H1 (cell line): ENCODE data around the gene CST6. TPM values are rescaled to one million over a fixed set of nuclear protein-coding genes. Genes with fewer than 3 reads are reported as not detected.
A peak's percentile ranks its signal among the peaks of the same experiment; 100 is the strongest.

Experiments used
- ASH2L ChIP-seq: fragments of 200-600, 300-600 bp; sonication (generic); IDR thresholded peaks from one replicate; pipeline ENCODE4 v1.7.1; 2017; ENCODE audit warnings: low read length
- BACH1 ChIP-seq: IDR thresholded peaks from 2 replicates; pipeline ENCODE4 v1.6.1; 2012; ENCODE audit warnings: low read length, improper control_type of control experiment
- BCL11A ChIP-seq, 2 experiments: IDR thresholded peaks; one replicate each; pipeline ENCODE4 v1.6.1; 2011; ENCODE audit warnings: low read depth in 2 of 2, low read length in 2 of 2, mild to moderate bottlenecking in 2 of 2
- BRCA1 ChIP-seq: IDR thresholded peaks from 2 replicates; pipeline ENCODE4 v1.6.1; 2012; ENCODE audit warnings: low read depth, low read length, improper control_type of control experiment
- CREB1 ChIP-seq: IDR thresholded peaks from 2 replicates; pipeline ENCODE4 v1.6.1; 2012; ENCODE audit warnings: inconsistent platforms
- EGR1 ChIP-seq: IDR thresholded peaks from 2 replicates; pipeline ENCODE4 v1.6.1; 2011; ENCODE audit warnings: low read depth, low read length, borderline replicate concordance
- FOSL1 ChIP-seq: IDR thresholded peaks from 2 replicates; pipeline ENCODE4 v1.6.1; 2011; ENCODE audit warnings: mild to moderate bottlenecking, low read depth, low read length, moderate library complexity; ENCODE audit not compliant: insufficient read depth
- GTF2F1 ChIP-seq: IDR thresholded peaks from 2 replicates; pipeline ENCODE4 v1.6.1; 2012; ENCODE audit warnings: low read depth, low read length, improper control_type of control experiment, borderline replicate concordance
- HDAC2 ChIP-seq, 2 experiments: fragments of 300-600 bp in 1 of 2; sonication (generic) in 1 of 2; IDR thresholded peaks; 2 replicates each; pipeline ENCODE4 v1.6.1; 2011 to 2012; ENCODE audit warnings: low read depth in 2 of 2, low read length in 2 of 2, mild to moderate bottlenecking in 2 of 2, moderate library complexity in 2 of 2, borderline replicate concordance in 1 of 2, inconsistent platforms in 1 of 2
- NRF1 ChIP-seq: IDR thresholded peaks from 2 replicates; pipeline ENCODE4 v1.6.1; 2011; ENCODE audit warnings: mild to moderate bottlenecking, low read depth, low read length, improper control_type of control experiment
- PHF8 ChIP-seq: fragments of 200-600 bp; sonication (generic); conservative IDR thresholded peaks from 2 replicates; pipeline ENCODE4 v1.7.1; 2012; ENCODE audit warnings: low read depth, mild to moderate bottlenecking, inconsistent platforms, low read length, moderate library complexity
- POLR2AphosphoS5 ChIP-seq: IDR thresholded peaks from 2 replicates; pipeline ENCODE4 v1.6.1; 2011; ENCODE audit warnings: low read depth, low read length
- RFX5 ChIP-seq: IDR thresholded peaks from 2 replicates; pipeline ENCODE4 v1.6.1; 2011; ENCODE audit warnings: low read depth, low read length, improper control_type of control experiment, borderline replicate concordance
- SIN3A ChIP-seq, 2 experiments: IDR thresholded peaks in 1 of 2; conservative IDR thresholded peaks in 1 of 2; 2 replicates each; pipeline ENCODE4 v1.6.1; 2011 to 2012; ENCODE audit warnings: low read length in 2 of 2, improper control_type of control experiment in 1 of 2, low read depth in 1 of 2, mild to moderate bottlenecking in 1 of 2
- SP1 ChIP-seq: IDR thresholded peaks from 2 replicates; pipeline ENCODE4 v1.6.1; 2011; ENCODE audit warnings: low read depth, low read length
- SRF ChIP-seq: IDR thresholded peaks from 2 replicates; pipeline ENCODE4 v1.6.1; 2011; ENCODE audit warnings: mild to moderate bottlenecking, low read depth, low read length, moderate library complexity
- TAF1 ChIP-seq: IDR thresholded peaks from 2 replicates; pipeline ENCODE4 v1.6.1; 2011; ENCODE audit warnings: mild to moderate bottlenecking, low read depth, low read length
- YY1 ChIP-seq: IDR thresholded peaks from 2 replicates; pipeline ENCODE4 v1.6.1; 2011; ENCODE audit warnings: low read depth, mild to moderate bottlenecking, low read length
- polyA plus RNA-seq, 7 experiments: library from polyadenylated mRNA; depleted of rRNA in 3 of 7; stranded (reverse) in 5 of 7; unstranded in 2 of 7; fragments of >200 nt in 5 of 7; fragments of 200-250 nt in 2 of 7; gene quantifications; 1 replicate in 5 of 7; 2 replicates in 1 of 7; 4 replicates in 1 of 7; pipeline versions ENCODE4 v1.2.1 to v1.2.3, GENCODE V29; 2011 to 2013; ENCODE audit warnings: missing spikeins in 2 of 7, mixed read lengths in 2 of 7
- total RNA-seq: library from RNA; stranded (reverse); fragmentation: NEBNext Ultra II Directional; extraction: Animal tissue kit (Norgen Biotek cat#: 25700); gene quantifications from 2 replicates; pipeline ENCODE4 v1.2.1, GENCODE V29; 2021
- TF ChIP-seq, protein P1 (sequence below): IDR thresholded peaks from 2 replicates; pipeline ENCODE4 v1.6.1; 2012; ENCODE audit warnings: low read length, inconsistent platforms
- TF ChIP-seq, protein P2 (sequence below): IDR thresholded peaks from 2 replicates; pipeline ENCODE4 v1.6.1; 2012; ENCODE audit warnings: inconsistent platforms
- TF ChIP-seq, protein P3 (sequence below): IDR thresholded peaks from 2 replicates; pipeline ENCODE4 v1.6.1; 2011; ENCODE audit warnings: low read depth, mild to moderate bottlenecking, low read length; ENCODE audit not compliant: insufficient read depth

The CST6 gene
- total and polyA plus RNA-seq, 2 of the 8 experiments (the other 6 are each of a cell fraction or from before 2014, with no cell fraction given), result 1.6 to 7.6 TPM

DNA sequence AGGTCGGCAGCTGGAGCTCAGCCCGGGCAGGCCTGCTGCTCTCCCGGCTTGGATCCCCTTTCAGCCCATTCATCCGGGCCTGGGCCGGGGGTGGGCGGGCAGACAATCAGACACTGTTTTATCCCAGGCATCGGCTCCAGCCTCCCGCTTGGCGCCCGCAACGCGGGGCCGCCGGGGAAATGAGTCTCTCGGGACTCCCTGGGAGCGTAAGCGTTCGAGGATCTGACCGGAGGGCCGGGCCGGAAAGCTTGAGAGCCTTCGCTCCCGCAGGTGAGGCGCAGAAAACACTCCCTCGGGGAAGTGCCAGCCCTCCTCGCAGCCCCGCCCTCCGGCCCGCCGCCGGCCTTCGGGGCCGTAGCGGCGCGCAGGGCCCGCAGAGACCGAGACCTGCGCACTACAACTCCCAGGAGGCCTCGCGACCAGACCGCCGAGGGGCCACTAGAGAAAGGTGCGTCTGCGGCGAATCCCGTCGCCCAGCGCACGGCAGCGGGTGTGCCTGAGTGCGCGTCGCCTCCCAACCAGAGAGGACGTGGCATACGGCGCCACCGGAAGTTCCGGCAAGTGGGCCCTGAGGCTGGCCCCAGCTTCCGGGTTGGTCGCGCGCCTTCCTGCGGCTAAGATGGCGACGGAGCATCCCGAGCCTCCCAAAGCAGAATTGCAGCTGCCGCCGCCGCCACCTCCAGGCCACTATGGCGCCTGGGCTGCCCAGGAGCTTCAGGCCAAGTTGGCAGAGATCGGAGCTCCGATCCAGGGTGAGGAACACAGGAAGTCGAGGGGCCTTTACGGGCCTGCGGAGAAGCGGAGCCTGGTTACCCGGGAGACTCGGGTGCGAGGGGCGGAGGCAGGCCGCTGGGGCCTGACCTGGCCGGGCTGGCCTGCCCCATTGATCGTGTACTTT lies 40.2 kb downstream of the CST6 start, which contains the start of gene SF3B2 (continued):
- TF ChIP-seq, protein P1, sequence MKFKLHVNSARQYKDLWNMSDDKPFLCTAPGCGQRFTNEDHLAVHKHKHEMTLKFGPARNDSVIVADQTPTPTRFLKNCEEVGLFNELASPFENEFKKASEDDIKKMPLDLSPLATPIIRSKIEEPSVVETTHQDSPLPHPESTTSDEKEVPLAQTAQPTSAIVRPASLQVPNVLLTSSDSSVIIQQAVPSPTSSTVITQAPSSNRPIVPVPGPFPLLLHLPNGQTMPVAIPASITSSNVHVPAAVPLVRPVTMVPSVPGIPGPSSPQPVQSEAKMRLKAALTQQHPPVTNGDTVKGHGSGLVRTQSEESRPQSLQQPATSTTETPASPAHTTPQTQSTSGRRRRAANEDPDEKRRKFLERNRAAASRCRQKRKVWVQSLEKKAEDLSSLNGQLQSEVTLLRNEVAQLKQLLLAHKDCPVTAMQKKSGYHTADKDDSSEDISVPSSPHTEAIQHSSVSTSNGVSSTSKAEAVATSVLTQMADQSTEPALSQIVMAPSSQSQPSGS, result 0 out of 2 replicates have a peak, but pooled peaks have one; percentile 8
- TF ChIP-seq EGR1 (no peak), SIN3A (conservative IDR thresholded peaks at IDR 0.05 in 1 of 2, IDR thresholded peaks at IDR 0.05 in 1 of 2; ENCODE audit: low read depth in 1 of 2, low read length in 2 of 2) (peak in 1 of 2 experiments; percentile 78; a peak in 2 of 4 replicates), POLR2AphosphoS5 (peak; percentile 46; the same call in 1 of the 2 replicates), RFX5 (no peak), BRCA1 (no peak), SRF (0 out of 2 replicates have a peak, but pooled peaks have one; percentile 27), HDAC2 (IDR thresholded peaks at IDR 0.05; ENCODE audit: borderline replicate concordance in 1 of 2, low read depth in 2 of 2, low read length in 2 of 2) (0 out of 4 replicates have a peak, but pooled peaks of 1 of the 2 experiments have one; percentile 78), SP1 (peak; percentile 18; the same call in 1 of the 2 replicates), FOSL1 (no peak), PHF8 (peak; percentile 95), BCL11A (IDR thresholded peaks at IDR 0.05; ENCODE audit: low read depth in 2 of 2, low read length in 2 of 2) (no peak), ASH2L (peak; percentile 72), BACH1 (0 out of 2 replicates have a peak, but pooled peaks have one; percentile 27), YY1 (peak; percentile 95), TAF1 (peak; percentile 88), CREB1 (peak; percentile 95), NRF1 (peak; percentile 43), GTF2F1 (peak; percentile 57; the same call in 1 of the 2 replicates)
- TF ChIP-seq, protein P2, sequence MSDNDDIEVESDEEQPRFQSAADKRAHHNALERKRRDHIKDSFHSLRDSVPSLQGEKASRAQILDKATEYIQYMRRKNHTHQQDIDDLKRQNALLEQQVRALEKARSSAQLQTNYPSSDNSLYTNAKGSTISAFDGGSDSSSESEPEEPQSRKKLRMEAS, result 0 out of 2 replicates have a peak, but pooled peaks have one; percentile 47
- TF ChIP-seq, protein P3, sequence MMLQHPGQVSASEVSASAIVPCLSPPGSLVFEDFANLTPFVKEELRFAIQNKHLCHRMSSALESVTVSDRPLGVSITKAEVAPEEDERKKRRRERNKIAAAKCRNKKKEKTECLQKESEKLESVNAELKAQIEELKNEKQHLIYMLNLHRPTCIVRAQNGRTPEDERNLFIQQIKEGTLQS, result peak; percentile 48; the same call in 1 of the 2 replicates
